HCT116 (cell line): ENCODE results near the gene KLK13. TPM values are rescaled to one million over a fixed set of nuclear protein-coding genes. Genes with fewer than 3 reads are reported as not detected.

Source experiments
- ATAC-seq: fragments of 200-7000 bp; cut with Tn5 transposase; 2 replicates; pipeline ENCODE4 v1.9.1; 2020; ENCODE audit warnings: mild to moderate bottlenecking, moderate library complexity
- BruUV-seq: library from RNA; stranded (reverse); fragments of 400-500 nt; replicated peaks from 2 replicates; lab custom pipeline; 2021; lab: Mats Ljungman, UMichigan
- CTCF ChIA-PET: fragments of 300-600 bp; sonication (Branson Sonifier 250); formaldehyde crosslinking; loops from one replicate; lab custom pipeline; 2021; ENCODE audit warnings: antibody characterized with exemption; lab: Charles Lee
- POLR2A ChIA-PET: fragments of 300-600, 350-600 bp; sonication (Branson Sonifier 250); formaldehyde crosslinking; loops from one replicate; lab custom pipeline; 2021; ENCODE audit warnings: antibody characterized with exemption; lab: Charles Lee
- RAD21 ChIA-PET, 2 experiments: fragments of 300-600 bp; sonication (Branson Sonifier 250); formaldehyde crosslinking; loops; one replicate each; lab custom pipeline; 2023; ENCODE audit warnings: low total read pairs in 2 of 2; ENCODE audit not compliant: uncharacterized antibody in 2 of 2, unreplicated experiment in 2 of 2, low non-redundant PET in 1 of 2; lab: Charles Lee
- DNase-seq: peaks from one replicate; pipeline ENCODE4 v3.0.0-alpha.2; 2010; ENCODE audit warnings: low read depth, low spot score
- H2AFZ ChIP-seq: fragments of 200-600 bp; shearing (Covaris generic), sonication (generic); 2 replicates; pipeline ENCODE4 v1.6.1; 2017; ENCODE audit warnings: low read depth, mixed run types, mixed read lengths, antibody characterized with exemption, low read length; ENCODE audit not compliant: poor library complexity, severe bottlenecking
- H3K27ac ChIP-seq: 2 replicates; pipeline ENCODE4 v1.5.1; 2012; ENCODE audit warnings: low read depth, low read length
- H3K27me3 ChIP-seq: fragments of 200-600 bp; sonication (generic); 2 replicates; pipeline ENCODE4 v1.6.1; 2016; ENCODE audit warnings: mixed run types, low read length, mixed read lengths; ENCODE audit not compliant: insufficient read depth
- H3K36me3 ChIP-seq, 2 experiments: fragments of 200-500 bp in 1 of 2; fragments of 200-600 bp in 1 of 2; sonication (Bioruptor generic) in 1 of 2; sonication (generic) in 1 of 2; 2 replicates each; pipeline versions ENCODE4 v1.5.1 to v1.6.1; 2014 to 2016; ENCODE audit warnings: low read length in 2 of 2, inconsistent platforms in 1 of 2, mixed read lengths in 1 of 2, mixed run types in 1 of 2; ENCODE audit not compliant: insufficient read depth in 2 of 2, control insufficient read depth in 1 of 2
- H3K4me1 ChIP-seq, 2 experiments: fragments of 200-600 bp in 1 of 2; sonication (generic) in 1 of 2; 2 replicates each; pipeline versions ENCODE4 v1.5.1 to v1.6.1; 2012 to 2017; ENCODE audit warnings: low read length in 2 of 2, inconsistent platforms in 1 of 2, mild to moderate bottlenecking in 1 of 2, mixed read lengths in 1 of 2, mixed run types in 1 of 2, moderate library complexity in 1 of 2; ENCODE audit not compliant: insufficient read depth in 2 of 2, control insufficient read depth in 1 of 2
- H3K4me2 ChIP-seq: fragments of 200-600 bp; sonication (generic); 2 replicates; pipeline ENCODE4 v1.6.1; 2017; ENCODE audit warnings: mixed run types, low read length, mixed read lengths
- H3K4me3 ChIP-seq, 2 experiments: fragments of 200-600 bp in 1 of 2; sonication (generic) in 1 of 2; replicated peaks in 1 of 2; 2 replicates each; pipeline ENCODE4 v1.5.1; 2011 to 2016; ENCODE audit warnings: low read length in 2 of 2, control low read depth in 1 of 2, low read depth in 1 of 2, mild to moderate bottlenecking in 1 of 2, mixed read lengths in 1 of 2, mixed run types in 1 of 2
- H3K79me2 ChIP-seq: fragments of 200-600 bp; sonication (generic); 2 replicates; pipeline ENCODE4 v1.6.1; 2017; ENCODE audit warnings: mild to moderate bottlenecking, mixed run types, low read length, moderate library complexity, mixed read lengths; ENCODE audit not compliant: insufficient read depth
- H3K9ac ChIP-seq: fragments of 200-600 bp; sonication (generic); 2 replicates; pipeline ENCODE4 v1.6.1; 2016; ENCODE audit warnings: low read length, mixed read lengths
- H3K9me2 ChIP-seq: fragments of 200-600 bp; sonication (generic), shearing (Covaris generic); 2 replicates; pipeline ENCODE4 v1.6.1; 2017; ENCODE audit warnings: mixed run types, mild to moderate bottlenecking, moderate library complexity; ENCODE audit not compliant: insufficient read depth
- H3K9me3 ChIP-seq, 2 experiments: fragments of 200-500 bp in 1 of 2; fragments of 200-600 bp in 1 of 2; sonication (Bioruptor generic) in 1 of 2; sonication (generic) in 1 of 2; 2 replicates each; pipeline ENCODE4 v1.6.1; 2014 to 2017; ENCODE audit warnings: low read length in 2 of 2, mixed read lengths in 2 of 2, inconsistent platforms in 1 of 2, low read depth in 1 of 2, mild to moderate bottlenecking in 1 of 2, mixed run types in 1 of 2, moderate library complexity in 1 of 2; ENCODE audit not compliant: control insufficient read depth in 1 of 2, insufficient read depth in 1 of 2
- H4K20me1 ChIP-seq: fragments of 200-600 bp; sonication (generic), shearing (Covaris generic); 2 replicates; pipeline ENCODE4 v1.6.1; 2017; ENCODE audit warnings: mixed run types, mild to moderate bottlenecking, moderate library complexity; ENCODE audit not compliant: insufficient read depth
- CEBPB ChIP-seq: IDR thresholded peaks from 2 replicates; pipeline ENCODE4 v1.6.1; 2012; ENCODE audit warnings: low read depth
- EGR1 ChIP-seq: IDR thresholded peaks from 2 replicates; pipeline ENCODE4 v1.6.1; 2012; ENCODE audit warnings: low read depth
- EZH2 ChIP-seq: fragments of 200-600 bp; sonication (generic); IDR thresholded peaks from 2 replicates; pipeline ENCODE4 v1.6.1; 2017; ENCODE audit warnings: antibody characterized with exemption, mixed run types
- FOSL1 ChIP-seq: IDR thresholded peaks from 2 replicates; pipeline ENCODE4 v1.6.1; 2012; ENCODE audit warnings: low read depth
- JUND ChIP-seq: IDR thresholded peaks from 2 replicates; pipeline ENCODE4 v1.6.1; 2012
- POLR2A ChIP-seq: IDR thresholded peaks from 2 replicates; pipeline ENCODE4 v1.7.0; 2011; ENCODE audit warnings: borderline replicate concordance; ENCODE audit not compliant: insufficient read depth, insufficient read length; ENCODE audit errors: extremely low read depth
- SRF ChIP-seq: IDR thresholded peaks from 2 replicates; pipeline ENCODE4 v1.6.1; 2012; ENCODE audit warnings: low read depth
- YY1 ChIP-seq: IDR thresholded peaks from 2 replicates; pipeline ENCODE4 v1.6.1; 2011; ENCODE audit warnings: low read length, low read depth, moderate library complexity, mild to moderate bottlenecking; ENCODE audit not compliant: insufficient replicate concordance; ENCODE audit errors: extremely low read depth
- ZBTB33 ChIP-seq: IDR thresholded peaks from 2 replicates; pipeline ENCODE4 v1.6.1; 2011; ENCODE audit warnings: mild to moderate bottlenecking, low read length, moderate library complexity; ENCODE audit not compliant: insufficient replicate concordance; ENCODE audit errors: extremely low read depth
- ZNF274 ChIP-seq: fragments of 200-500 bp; sonication (Bioruptor generic); IDR thresholded peaks from 2 replicates; pipeline ENCODE4 v1.6.1; 2014; ENCODE audit warnings: mild to moderate bottlenecking, low read depth, low read length, inconsistent platforms
- intact Hi-C: fragments of 100-400 bp; cut with micrococcal nuclease; formaldehyde crosslinking; loops from 2 replicates; pipeline ENCODE4 v1.10.0; 2022
- total RNA-seq: library from RNA; stranded (reverse); gene quantifications from one replicate; pipeline ENCODE4 v1.2.1, GENCODE V29; 2021; ENCODE audit not compliant: unreplicated experiment
- TF ChIP-seq, protein P1 (sequence below): IDR thresholded peaks from 2 replicates; pipeline ENCODE4 v1.6.1; 2012; ENCODE audit warnings: low read depth

KLK13 gene
- total RNA-seq, 1 experiment from 2014 or later, result 3.2 TPM

DNA sequence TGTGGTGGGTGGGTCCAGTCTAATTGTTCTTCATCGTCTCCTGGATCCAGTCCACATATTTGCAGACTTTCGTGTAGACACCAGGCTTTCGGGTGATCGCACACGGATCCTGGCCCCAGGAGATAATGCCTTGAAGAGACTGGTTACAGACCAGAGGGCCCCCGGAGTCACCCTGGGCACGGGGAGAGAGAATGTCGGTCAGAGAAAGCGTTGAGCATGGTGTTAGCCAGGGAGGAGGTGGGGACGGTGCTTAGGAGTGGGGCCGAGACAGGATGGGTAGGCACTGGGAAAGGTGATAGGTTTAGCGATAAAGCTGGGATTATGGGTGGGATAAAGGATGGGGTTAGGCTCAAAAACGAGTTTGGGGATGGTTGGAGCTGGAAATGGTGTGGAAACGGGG lies 42.4 kb downstream of the KLK13 start:
- CTCF ChIA-PET, result interaction anchor here (2.3 to 7.3 kb wide), 2 partner anchors 72 to 100 kb away, joined by 9 to 140 read pairs; no protein-coding TSS in a partner anchor
- intact Hi-C loops, result no loop called here
- DNase-seq, result no peak
- Histone ChIP-seq H4K20me1 (no peaks in the 10 kb centered on the region), H3K9me3 (no peaks in the 10 kb centered on the region), H3K36me3 (no peaks in the 10 kb centered on the region), H3K79me2 (no peaks in the 10 kb centered on the region), H3K4me3 (no peak overlapping the region)
- no peak for TF ChIP-seq ZBTB33
- TF ChIP-seq, protein P1, sequence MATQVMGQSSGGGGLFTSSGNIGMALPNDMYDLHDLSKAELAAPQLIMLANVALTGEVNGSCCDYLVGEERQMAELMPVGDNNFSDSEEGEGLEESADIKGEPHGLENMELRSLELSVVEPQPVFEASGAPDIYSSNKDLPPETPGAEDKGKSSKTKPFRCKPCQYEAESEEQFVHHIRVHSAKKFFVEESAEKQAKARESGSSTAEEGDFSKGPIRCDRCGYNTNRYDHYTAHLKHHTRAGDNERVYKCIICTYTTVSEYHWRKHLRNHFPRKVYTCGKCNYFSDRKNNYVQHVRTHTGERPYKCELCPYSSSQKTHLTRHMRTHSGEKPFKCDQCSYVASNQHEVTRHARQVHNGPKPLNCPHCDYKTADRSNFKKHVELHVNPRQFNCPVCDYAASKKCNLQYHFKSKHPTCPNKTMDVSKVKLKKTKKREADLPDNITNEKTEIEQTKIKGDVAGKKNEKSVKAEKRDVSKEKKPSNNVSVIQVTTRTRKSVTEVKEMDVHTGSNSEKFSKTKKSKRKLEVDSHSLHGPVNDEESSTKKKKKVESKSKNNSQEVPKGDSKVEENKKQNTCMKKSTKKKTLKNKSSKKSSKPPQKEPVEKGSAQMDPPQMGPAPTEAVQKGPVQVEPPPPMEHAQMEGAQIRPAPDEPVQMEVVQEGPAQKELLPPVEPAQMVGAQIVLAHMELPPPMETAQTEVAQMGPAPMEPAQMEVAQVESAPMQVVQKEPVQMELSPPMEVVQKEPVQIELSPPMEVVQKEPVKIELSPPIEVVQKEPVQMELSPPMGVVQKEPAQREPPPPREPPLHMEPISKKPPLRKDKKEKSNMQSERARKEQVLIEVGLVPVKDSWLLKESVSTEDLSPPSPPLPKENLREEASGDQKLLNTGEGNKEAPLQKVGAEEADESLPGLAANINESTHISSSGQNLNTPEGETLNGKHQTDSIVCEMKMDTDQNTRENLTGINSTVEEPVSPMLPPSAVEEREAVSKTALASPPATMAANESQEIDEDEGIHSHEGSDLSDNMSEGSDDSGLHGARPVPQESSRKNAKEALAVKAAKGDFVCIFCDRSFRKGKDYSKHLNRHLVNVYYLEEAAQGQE, result no peak
- no peak for TF ChIP-seq EZH2
- no peak for TF ChIP-seq JUND
- no peak for TF ChIP-seq EGR1
- no peak for TF ChIP-seq SRF
- TF ChIP-seq POLR2A, result no peak
- no peak for TF ChIP-seq FOSL1
- no peak for TF ChIP-seq YY1
- no peak for TF ChIP-seq CEBPB
- TF ChIP-seq ZNF274, result no peak
- TF ChIP-seq, all 23 proteins: peak for 0
- H3K4me1 ChIP-seq, result peaks cover 18 to 51% of the 10 kb centered on the region in 2 experiments
- no TSS peak for BruUV-seq
- ATAC-seq, result no peak
- no peak overlapping the region for H3K27ac ChIP-seq
- no peaks in the 10 kb centered on the region for H3K9me2 ChIP-seq
- no peak overlapping the region for H3K4me2 ChIP-seq
- ChIA-PET POLR2A (no interaction called here), RAD21 (no interaction called here)
- H2AFZ ChIP-seq, result no peak overlapping the region
- H3K9ac ChIP-seq, result no peak overlapping the region
- no peaks in the 10 kb centered on the region for H3K27me3 ChIP-seq
